Keratinocyte (primary cell): ENCODE data around the gene TMEM131. TPM values are rescaled to one million over a fixed set of nuclear protein-coding genes. Genes with fewer than 3 reads are reported as not detected.

Source experiments
- DNase-seq: peaks from one replicate; pipeline ENCODE4 v3.0.0-alpha.2; 2011; ENCODE audit warnings: low read depth, missing footprints, low spot score
- FAIRE-seq: peaks from 2 replicates; lab custom pipeline; 2011; peaks lifted over from hg19 to GRCh38; lab: Jason Lieb, UNC
- H2AFZ ChIP-seq: 2 replicates; pipeline ENCODE4 v1.6.0; 2012; ENCODE audit warnings: low read length, control low read depth, inconsistent platforms; ENCODE audit not compliant: control insufficient read depth
- H3K27ac ChIP-seq: 2 replicates; pipeline ENCODE4 v1.5.1; 2011; ENCODE audit warnings: low read length; ENCODE audit not compliant: control insufficient read depth, insufficient read depth
- H3K27me3 ChIP-seq: 3 replicates; pipeline ENCODE4 v1.6.0; 2011; ENCODE audit warnings: low read length; ENCODE audit not compliant: control insufficient read depth, insufficient read depth; ENCODE audit errors: extremely low read depth
- H3K36me3 ChIP-seq, 2 experiments: 2 replicates in 1 of 2; 3 replicates in 1 of 2; pipeline ENCODE4 v1.5.1; 2011; ENCODE audit warnings: low read length in 2 of 2, mild to moderate bottlenecking in 1 of 2; ENCODE audit not compliant: control insufficient read depth in 2 of 2, insufficient read depth in 2 of 2; ENCODE audit errors: extremely low read depth in 1 of 2
- H3K4me1 ChIP-seq: 3 replicates; pipeline ENCODE4 v1.5.1; 2011; ENCODE audit warnings: low read length; ENCODE audit not compliant: control insufficient read depth, insufficient read depth; ENCODE audit errors: extremely low read depth
- H3K4me2 ChIP-seq: 3 replicates; pipeline ENCODE4 v1.6.0; 2011; ENCODE audit warnings: low read depth, low read length; ENCODE audit not compliant: control insufficient read depth, insufficient read depth; ENCODE audit errors: extremely low read depth
- H3K4me3 ChIP-seq, 3 experiments: fragments of 200-600 bp in 1 of 3; sonication (generic) in 1 of 3; 2 replicates in 2 of 3; 3 replicates in 1 of 3; pipeline ENCODE4 v1.5.1; 2011 to 2016; ENCODE audit warnings: low read length in 3 of 3, mild to moderate bottlenecking in 3 of 3, control low read depth in 2 of 3, inconsistent platforms in 1 of 3, low read depth in 1 of 3, mixed read lengths in 1 of 3, mixed run types in 1 of 3, moderate library complexity in 1 of 3; ENCODE audit not compliant: control insufficient read depth in 2 of 3, insufficient read depth in 2 of 3; ENCODE audit errors: extremely low read depth in 1 of 3
- H3K79me2 ChIP-seq: 2 replicates; pipeline ENCODE4 v1.6.0; 2012; ENCODE audit warnings: low read length; ENCODE audit not compliant: control insufficient read depth, insufficient read depth
- H3K9ac ChIP-seq: 3 replicates; pipeline ENCODE4 v1.6.0; 2011; ENCODE audit warnings: low read length; ENCODE audit not compliant: control insufficient read depth, insufficient read depth; ENCODE audit errors: extremely low read depth
- H3K9me1 ChIP-seq: 3 replicates; pipeline ENCODE4 v1.6.0; 2011; ENCODE audit warnings: low read length; ENCODE audit not compliant: control insufficient read depth, insufficient read depth; ENCODE audit errors: extremely low read depth
- H3K9me3 ChIP-seq: 2 replicates; pipeline ENCODE4 v1.5.1; 2012; ENCODE audit warnings: low read depth, low read length; ENCODE audit not compliant: control insufficient read depth
- H4K20me1 ChIP-seq: 3 replicates; pipeline ENCODE4 v1.6.0; 2011; ENCODE audit warnings: low read length; ENCODE audit not compliant: control insufficient read depth, insufficient read depth; ENCODE audit errors: extremely low read depth
- CTCF ChIP-seq, 3 experiments: IDR thresholded peaks in 1 of 3; conservative IDR thresholded peaks in 1 of 3; optimal IDR thresholded peaks in 1 of 3; 2 replicates in 2 of 3; 3 replicates in 1 of 3; pipeline versions ENCODE3 to v1.5.1; 2011; ENCODE audit warnings: low read length in 3 of 3, mild to moderate bottlenecking in 3 of 3, moderate library complexity in 2 of 3, control low read depth in 1 of 3, inconsistent platforms in 1 of 3; ENCODE audit not compliant: insufficient read depth in 2 of 3; ENCODE audit errors: extremely low read depth in 1 of 3
- EZH2 ChIP-seq: IDR thresholded peaks from one replicate; pipeline ENCODE4 v1.6.1; 2012; ENCODE audit warnings: inconsistent platforms, mild to moderate bottlenecking, low read length, moderate library complexity
- dilution Hi-C: fragments of 300-500 bp; cut with MboI; formaldehyde crosslinking; loops from one replicate; pipeline ENCODE4 v1.7.0; 2020; ENCODE audit warnings: low sequenced_read_pairs; ENCODE audit not compliant: extremely low pct_ligation_motif_present
- polyA plus RNA-seq, 5 experiments: library from polyadenylated mRNA; depleted of rRNA in 3 of 5; stranded (reverse) in 3 of 5; stranded (forward) in 1 of 5; unstranded in 1 of 5; fragments of >200 nt; gene quantifications; 1 replicate in 1 of 5; 2 replicates in 3 of 5; 3 replicates in 1 of 5; pipeline versions ENCODE4 v1.2.1 to v1.2.3, GENCODE V29; 2011 to 2012; ENCODE audit warnings: missing spikeins in 2 of 5, low read depth in 1 of 5, low replicate concordance in 1 of 5

Gene TMEM131
- polyA plus RNA-seq, 1 donor (not counting 4 experiments of a cell fraction or from before 2014, with no cell fraction given), result 25.5 TPM

GRCh38 chr2:97747716-97748115, 248.0 kb downstream of the TMEM131 start:
- Histone ChIP-seq H3K9me3 (no peaks in the 10 kb centered on the region), H4K20me1 (no peaks in the 10 kb centered on the region), H3K4me3 (no peak overlapping the region), H3K27me3 (no peaks in the 10 kb centered on the region), H3K36me3 (peaks cover 0 to 5% of the 10 kb centered on the region in 2 experiments), H3K79me2 (no peaks in the 10 kb centered on the region), H2AFZ (no peak overlapping the region), H3K4me2 (no peak overlapping the region), H3K9me1 (no peaks in the 10 kb centered on the region), H3K4me1 (peaks cover 5% of the 10 kb centered on the region), H3K27ac (no peak overlapping the region), H3K9ac (no peak overlapping the region)
- FAIRE-seq (no peak), DNase-seq (no peak)
- no peak for TF ChIP-seq CTCF (optimal IDR thresholded peaks at IDR 0.05 in 1 of 3, IDR thresholded peaks at IDR 0.05 in 1 of 3, conservative IDR thresholded peaks at IDR 0.05 in 1 of 3; ENCODE audit: extremely low read depth in 1 of 3, insufficient read depth in 2 of 3, low read length in 3 of 3)
- TF ChIP-seq EZH2, result no peak
- dilution Hi-C loops, result no loop called here

GRCh38 chr2:97747285-97747684, 248.5 kb downstream of the TMEM131 start:
- Histone ChIP-seq H3K27me3 (no peaks in the 10 kb centered on the region), H3K4me1 (peaks cover 3% of the 10 kb centered on the region), H3K4me2 (no peak overlapping the region), H3K27ac (no peak overlapping the region), H3K4me3 (no peak overlapping the region), H3K9me1 (no peaks in the 10 kb centered on the region), H3K79me2 (no peaks in the 10 kb centered on the region), H4K20me1 (no peaks in the 10 kb centered on the region), H3K9ac (no peak overlapping the region), H2AFZ (no peak overlapping the region), H3K36me3 (peaks cover 0 to 5% of the 10 kb centered on the region in 2 experiments), H3K9me3 (no peaks in the 10 kb centered on the region)
- dilution Hi-C loops, result no loop called here
- no peak for FAIRE-seq
- DNase-seq, result no peak
- TF ChIP-seq EZH2, result no peak
